ENCODE data around the gene GIMAP5. TPM values are rescaled to one million over a fixed set of nuclear protein-coding genes. Genes with fewer than 3 reads are reported as not detected.

Gene GIMAP5
- polyA plus RNA-seq, 1 donor (not counting 4 experiments of a cell fraction or from before 2014, with no cell fraction given), result not detected

GRCh38 chr7:150756166-150756565, 18.9 kb downstream of the GIMAP5 start:
- Histone ChIP-seq H3K9me1 (ENCODE audit: control insufficient read depth, extremely low read depth, insufficient read depth, low read length) (no peaks in the 10 kb centered on the region), H3K27ac (ENCODE audit: control insufficient read depth, insufficient read depth, low read length) (no peak overlapping the region)

GRCh38 chr7:150756858-150757257, 19.6 kb downstream of the GIMAP5 start:
- FAIRE-seq (no peak), DNase-seq (ENCODE audit: low read depth, low spot score) (no peak)
- Histone ChIP-seq H2AFZ (ENCODE audit: control insufficient read depth, low read length) (no peak overlapping the region), H3K9me3 (ENCODE audit: control insufficient read depth, low read depth, low read length) (no peaks in the 10 kb centered on the region), H3K9me1 (ENCODE audit: control insufficient read depth, extremely low read depth, insufficient read depth, low read length) (no peaks in the 10 kb centered on the region), H3K79me2 (ENCODE audit: control insufficient read depth, insufficient read depth, low read length) (no peaks in the 10 kb centered on the region), H3K4me3 (ENCODE audit: control insufficient read depth in 2 of 3, extremely low read depth in 1 of 3, insufficient read depth in 2 of 3, low read depth in 1 of 3, low read length in 3 of 3) (no peak overlapping the region), H3K9ac (ENCODE audit: control insufficient read depth, extremely low read depth, insufficient read depth, low read length) (no peak overlapping the region), H3K36me3 (ENCODE audit: control insufficient read depth in 2 of 2, extremely low read depth in 1 of 2, insufficient read depth in 2 of 2, low read length in 2 of 2) (no peaks in the 10 kb centered on the region), H4K20me1 (ENCODE audit: control insufficient read depth, extremely low read depth, insufficient read depth, low read length) (no peaks in the 10 kb centered on the region), H3K4me1 (ENCODE audit: control insufficient read depth, extremely low read depth, insufficient read depth, low read length) (no peaks in the 10 kb centered on the region), H3K27ac (ENCODE audit: control insufficient read depth, insufficient read depth, low read length) (no peak overlapping the region), H3K27me3 (ENCODE audit: control insufficient read depth, extremely low read depth, insufficient read depth, low read length) (no peaks in the 10 kb centered on the region), H3K4me2 (ENCODE audit: control insufficient read depth, extremely low read depth, insufficient read depth, low read depth, low read length) (no peak overlapping the region)
- no peak for TF ChIP-seq EZH2 (IDR thresholded peaks at IDR 0.05; ENCODE audit: low read length)
- TF ChIP-seq CTCF (optimal IDR thresholded peaks at IDR 0.05 in 1 of 3, IDR thresholded peaks at IDR 0.05 in 1 of 3, conservative IDR thresholded peaks at IDR 0.05 in 1 of 3; ENCODE audit: extremely low read depth in 1 of 3, insufficient read depth in 2 of 3, low read length in 3 of 3), result peak in 1 of 3 experiments; percentile 22
- dilution Hi-C loops (cut with MboI; ENCODE audit: extremely low pct_ligation_motif_present, low sequenced_read_pairs), result no loop called here

More at GRCh38 chr7:150756166-150756565, 18.9 kb downstream of the GIMAP5 start:
- no peaks in the 10 kb centered on the region for H3K4me1 ChIP-seq (ENCODE audit: control insufficient read depth, extremely low read depth, insufficient read depth, low read length)
- no peak overlapping the region for H3K4me3 ChIP-seq (ENCODE audit: control insufficient read depth in 2 of 3, extremely low read depth in 1 of 3, insufficient read depth in 2 of 3, low read depth in 1 of 3, low read length in 3 of 3)
- TF ChIP-seq CTCF (optimal IDR thresholded peaks at IDR 0.05 in 1 of 3, IDR thresholded peaks at IDR 0.05 in 1 of 3, conservative IDR thresholded peaks at IDR 0.05 in 1 of 3; ENCODE audit: extremely low read depth in 1 of 3, insufficient read depth in 2 of 3, low read length in 3 of 3), result no peak
- TF ChIP-seq EZH2 (IDR thresholded peaks at IDR 0.05; ENCODE audit: low read length), result no peak
- H3K9me3 ChIP-seq (ENCODE audit: control insufficient read depth, low read depth, low read length), result no peaks in the 10 kb centered on the region
- H3K36me3 ChIP-seq (ENCODE audit: control insufficient read depth in 2 of 2, extremely low read depth in 1 of 2, insufficient read depth in 2 of 2, low read length in 2 of 2), result no peaks in the 10 kb centered on the region
- H3K27me3 ChIP-seq (ENCODE audit: control insufficient read depth, extremely low read depth, insufficient read depth, low read length), result no peaks in the 10 kb centered on the region
- no peak overlapping the region for H3K9ac ChIP-seq (ENCODE audit: control insufficient read depth, extremely low read depth, insufficient read depth, low read length)
- H3K4me2 ChIP-seq (ENCODE audit: control insufficient read depth, extremely low read depth, insufficient read depth, low read depth, low read length), result no peak overlapping the region
- no peak overlapping the region for H2AFZ ChIP-seq (ENCODE audit: control insufficient read depth, low read length)
- dilution Hi-C loops (cut with MboI; ENCODE audit: extremely low pct_ligation_motif_present, low sequenced_read_pairs), result no loop called here
- H3K79me2 ChIP-seq (ENCODE audit: control insufficient read depth, insufficient read depth, low read length), result no peaks in the 10 kb centered on the region
- DNase-seq (ENCODE audit: low read depth, low spot score) (no peak), FAIRE-seq (no peak)
- H4K20me1 ChIP-seq (ENCODE audit: control insufficient read depth, extremely low read depth, insufficient read depth, low read length), result no peaks in the 10 kb centered on the region
